Epithelial cell of esophagus (primary cell): Measurements from ENCODE around the gene PHACTR1.
A peak's percentile ranks its signal among the peaks of the same experiment; 100 is the strongest.

Source experiments
- DNase-seq: peaks from one replicate; pipeline ENCODE4 v3.0.0; 2010; ENCODE audit warnings: low read depth
- H3K4me3 ChIP-seq: 2 replicates; pipeline ENCODE4 v1.5.1; 2011; ENCODE audit warnings: mild to moderate bottlenecking, low read length, control low read depth
- TF ChIP-seq, protein P1 (sequence below): IDR thresholded peaks from 2 replicates; pipeline ENCODE4 v1.5.1; 2011; ENCODE audit warnings: low read depth, mild to moderate bottlenecking, low read length, control low read depth, inconsistent platforms; ENCODE audit not compliant: insufficient read depth; ENCODE audit errors: missing control alignments

The PHACTR1 gene

GRCh38 chr6:13177664-13178063, 461.1 kb downstream of the PHACTR1 start:
- peak; percentile 4 for DNase-seq
- TF ChIP-seq, protein P1, sequence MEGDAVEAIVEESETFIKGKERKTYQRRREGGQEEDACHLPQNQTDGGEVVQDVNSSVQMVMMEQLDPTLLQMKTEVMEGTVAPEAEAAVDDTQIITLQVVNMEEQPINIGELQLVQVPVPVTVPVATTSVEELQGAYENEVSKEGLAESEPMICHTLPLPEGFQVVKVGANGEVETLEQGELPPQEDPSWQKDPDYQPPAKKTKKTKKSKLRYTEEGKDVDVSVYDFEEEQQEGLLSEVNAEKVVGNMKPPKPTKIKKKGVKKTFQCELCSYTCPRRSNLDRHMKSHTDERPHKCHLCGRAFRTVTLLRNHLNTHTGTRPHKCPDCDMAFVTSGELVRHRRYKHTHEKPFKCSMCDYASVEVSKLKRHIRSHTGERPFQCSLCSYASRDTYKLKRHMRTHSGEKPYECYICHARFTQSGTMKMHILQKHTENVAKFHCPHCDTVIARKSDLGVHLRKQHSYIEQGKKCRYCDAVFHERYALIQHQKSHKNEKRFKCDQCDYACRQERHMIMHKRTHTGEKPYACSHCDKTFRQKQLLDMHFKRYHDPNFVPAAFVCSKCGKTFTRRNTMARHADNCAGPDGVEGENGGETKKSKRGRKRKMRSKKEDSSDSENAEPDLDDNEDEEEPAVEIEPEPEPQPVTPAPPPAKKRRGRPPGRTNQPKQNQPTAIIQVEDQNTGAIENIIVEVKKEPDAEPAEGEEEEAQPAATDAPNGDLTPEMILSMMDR, result no peak
- H3K4me3 ChIP-seq, result no peak overlapping the region

- no peak for DNase-seq
- TF ChIP-seq, protein P1, result no peak
- H3K4me3 ChIP-seq, result no peak overlapping the region
These were observed 461.5 kb downstream of the PHACTR1 start for GRCh38 chr6:13178107-13178506.

DNA sequence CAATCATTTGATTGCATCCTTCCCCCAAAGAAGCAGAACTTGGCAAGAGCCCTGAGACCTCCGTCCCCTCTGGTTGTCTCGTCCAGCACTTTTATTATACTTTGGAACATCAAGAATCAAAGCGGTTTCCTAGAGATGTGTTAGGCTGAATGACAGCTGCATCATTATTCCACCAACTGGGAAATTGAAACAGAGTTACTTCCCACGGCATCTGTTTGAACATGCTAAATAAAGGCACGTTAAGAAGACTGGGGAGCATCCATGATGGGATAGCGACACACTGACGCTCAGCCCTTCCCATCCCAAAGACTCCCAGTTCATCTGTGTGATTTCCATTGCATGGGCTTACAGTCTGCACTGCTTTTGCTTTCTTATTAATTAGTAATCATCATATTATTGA, 464.0 kb downstream of the PHACTR1 start:
- no peak overlapping the region for H3K4me3 ChIP-seq
- no peak for DNase-seq
- TF ChIP-seq, protein P1, result no peak

DNA sequence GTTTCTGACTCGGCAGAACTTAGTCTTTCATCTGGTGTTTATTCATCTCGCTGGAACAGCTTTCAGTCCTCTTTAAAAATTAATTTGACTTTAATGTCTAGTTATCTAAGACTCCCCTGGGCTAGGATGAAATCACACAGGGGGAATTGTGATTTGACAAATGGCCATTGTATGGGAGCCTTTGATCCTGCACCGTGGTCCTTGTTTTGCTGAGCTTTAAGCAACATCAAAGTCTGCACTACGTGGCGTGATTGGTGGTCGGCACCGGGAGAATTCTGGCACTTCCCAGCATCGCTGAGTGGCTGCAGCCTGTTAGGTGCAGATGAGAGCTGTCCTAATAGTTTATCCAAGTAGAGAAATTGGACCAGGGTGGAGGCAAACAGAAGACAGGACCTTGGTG, 464.8 kb downstream of the PHACTR1 start:
- DNase-seq, result no peak
- no peak overlapping the region for H3K4me3 ChIP-seq
- TF ChIP-seq, protein P1, result no peak

- TF ChIP-seq, protein P1, result no peak
- DNase-seq, result no peak
- H3K4me3 ChIP-seq, result no peak overlapping the region
These were observed 467.0 kb downstream of the PHACTR1 start for GRCh38 chr6:13183415-13184088.

DNA sequence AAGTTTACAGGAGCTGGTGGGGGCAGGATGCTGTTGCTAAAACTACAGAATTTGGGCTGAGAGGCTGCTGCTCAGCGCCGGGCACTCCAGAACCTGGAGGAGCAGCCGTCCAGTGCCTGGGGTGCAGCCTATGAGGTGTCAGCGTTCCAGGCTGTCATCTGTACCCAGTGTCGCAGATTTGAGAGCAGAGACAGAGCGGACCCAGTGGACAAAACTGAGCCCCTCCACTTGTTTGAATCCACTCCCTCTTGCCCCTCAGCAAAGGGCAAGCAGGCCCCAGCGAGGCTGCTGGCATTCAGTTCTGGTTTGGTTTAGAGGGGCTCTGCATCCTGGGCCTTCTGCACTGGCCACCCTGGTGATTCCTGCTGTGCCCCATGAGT, 467.5 kb downstream of the PHACTR1 start:
- TF ChIP-seq, protein P1, result no peak
- H3K4me3 ChIP-seq, result no peak overlapping the region

DNA sequence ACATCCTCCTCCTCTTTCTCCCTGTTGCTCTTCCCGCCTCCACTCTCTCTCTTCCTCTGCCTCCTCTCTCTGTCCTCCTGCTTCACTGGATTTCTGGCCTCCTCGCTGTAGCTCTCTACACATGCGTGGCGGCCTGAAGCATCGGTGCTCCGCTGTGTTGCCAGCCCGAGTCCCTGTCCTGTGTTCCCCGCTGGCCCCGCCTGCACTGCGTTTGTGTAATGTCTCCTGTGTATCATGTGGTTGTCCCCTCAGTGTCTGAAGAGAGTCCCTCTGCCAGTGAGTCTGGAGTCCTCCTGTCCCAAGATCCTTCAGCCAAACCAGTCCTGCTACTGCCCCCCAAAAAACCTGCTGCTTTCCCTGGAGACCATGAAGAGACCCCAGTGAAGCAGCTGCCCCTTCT, 468.0 kb downstream of the PHACTR1 start:
- no peak for DNase-seq
- H3K4me3 ChIP-seq, result no peak overlapping the region
- TF ChIP-seq, protein P1, result no peak

More for the DNA sequence above, 467.5 kb downstream of the PHACTR1 start:
- no peak for DNase-seq
